K562 (cell line): Measurements from ENCODE around the gene SPATA20. TPM values are rescaled to one million over a fixed set of nuclear protein-coding genes. Genes with fewer than 3 reads are reported as not detected.

Experiments used
- ATF3 ChIP-seq, 2 experiments: fragments of 450-650 bp in 1 of 2; sonication (generic) in 1 of 2; formaldehyde crosslinking in 1 of 2; IDR thresholded peaks in 1 of 2; conservative IDR thresholded peaks in 1 of 2; 2 replicates each; pipeline versions ENCODE4 v1.6.1 to v1.8.1; 2016 to 2023; ENCODE audit warnings: mild to moderate bottlenecking in 2 of 2, moderate library complexity in 2 of 2, inconsistent platforms in 1 of 2, missing genetic modification reagents in 1 of 2
- CHD7 ChIP-seq: fragments of 200-600 bp; sonication (generic); IDR thresholded peaks from one replicate; pipeline ENCODE4 v1.6.1; 2012; ENCODE audit warnings: mild to moderate bottlenecking, low read depth, low read length, inconsistent platforms
- CXXC5 ChIP-seq: fragments of 250-450 bp; sonication (Bioruptor Pico); IDR thresholded peaks from 2 replicates; pipeline ENCODE4 v1.8.0; 2022; ENCODE audit warnings: inconsistent platforms, mild to moderate bottlenecking, moderate library complexity
- FOXA1 ChIP-seq: fragments of 450-650 bp; IDR thresholded peaks from 2 replicates; pipeline ENCODE4 v1.6.1; 2016; ENCODE audit warnings: mild to moderate bottlenecking, borderline replicate concordance
- GMEB1 ChIP-seq: fragments of 250-450 bp; sonication (Bioruptor Pico); IDR thresholded peaks from 2 replicates; pipeline ENCODE4 v1.4.0; 2020; ENCODE audit warnings: mild to moderate bottlenecking
- PCBP2 ChIP-seq: fragments of 200-400 bp; formaldehyde crosslinking; IDR thresholded peaks from 2 replicates; pipeline ENCODE4 v1.6.1; 2018; ENCODE audit warnings: low read length, low read depth, mild to moderate bottlenecking, moderate library complexity; ENCODE audit not compliant: poor library complexity, severe bottlenecking
- PHTF2 ChIP-seq: fragments of 250-450 bp; sonication (Bioruptor Pico); IDR thresholded peaks from 2 replicates; pipeline ENCODE4 v1.5.0; 2021; ENCODE audit warnings: mild to moderate bottlenecking
- RB1 ChIP-seq: fragments of 450-650 bp; IDR thresholded peaks from 2 replicates; pipeline ENCODE4 v1.6.1; 2017; ENCODE audit warnings: low read depth, mild to moderate bottlenecking
- SMC3 ChIP-seq: conservative IDR thresholded peaks from 2 replicates; pipeline ENCODE4 v1.6.1; 2011; ENCODE audit warnings: low read depth, low read length, improper control_type of control experiment; ENCODE audit not compliant: insufficient read depth
- ZNF41 ChIP-seq: fragments of 250-450 bp; sonication (Bioruptor Pico); conservative IDR thresholded peaks from 2 replicates; pipeline ENCODE4 v1.4.0; 2020; ENCODE audit warnings: mild to moderate bottlenecking
- ZNF766 ChIP-seq: fragments of 200-800 bp; sonication (Bioruptor generic); conservative IDR thresholded peaks from 2 replicates; pipeline ENCODE4 v1.6.1; 2016; ENCODE audit warnings: missing genetic modification characterization, missing compliant biosample characterization
- polyA plus RNA-seq, 8 experiments: library from polyadenylated mRNA; depleted of rRNA in 4 of 8; stranded (reverse) in 5 of 8; unstranded in 3 of 8; fragments of >200 nt; fragmentation: Nextera tagmentation in 2 of 8; fragmentation: Illumina TruSeq in 1 of 8; extraction: Ambion mirVana in 2 of 8; extraction: Trizol in 1 of 8; gene quantifications; 2 replicates each; pipeline versions ENCODE4 v1.2.1 to v1.2.3, GENCODE V29; 2011 to 2014; ENCODE audit warnings: inconsistent platforms in 1 of 8, missing spikeins in 1 of 8
- total RNA-seq, 7 experiments: library from RNA; depleted of rRNA in 6 of 7; stranded (reverse); fragments of >200 nt in 6 of 7; fragmentation: Illumina TruSeq in 2 of 7; extraction: Trizol in 2 of 7; gene quantifications; 2 replicates each; pipeline versions ENCODE4 v1.2.1 to v1.2.3, GENCODE V29; 2011 to 2021; ENCODE audit warnings: low replicate concordance in 1 of 7

SPATA20 gene
- total and polyA plus RNA-seq, 9 of the 15 experiments (the other 6 are each of a cell fraction or from before 2014, with no cell fraction given): 0.08 to 4.0 (median 1.5) TPM

GRCh38 chr17:50550661-50551432, 3.9 kb downstream of the SPATA20 start (continued):
- TF ChIP-seq PHTF2 (CRISPR knock-in tag) (no peak), ZNF41 (CRISPR knock-in tag) (no peak), CHD7 (no peak), SMC3 (peak; percentile 96), GMEB1 (no peak), ATF3 (IDR thresholded peaks at IDR 0.05) (no peak), ATF3 (CRISPR knock-in tag; conservative IDR thresholded peaks at IDR 0.05) (no peak), FOXA1 (no peak), RB1 (peak; percentile 52; the same call in 1 of the 2 replicates), PCBP2 (no peak), ZNF766 (no peak), CXXC5 (CRISPR knock-in tag) (no peak)
